Skin of body (tissue), 2 donors: ENCODE data around the gene EPHA6. TPM values are rescaled to one million over a fixed set of nuclear protein-coding genes. Genes with fewer than 3 reads are reported as not detected.

Experiments used
- DNase-seq: peaks from one replicate; lab custom pipeline; 2025; lab: John Stamatoyannopoulos, UW
- total RNA-seq: library from RNA; depleted of rRNA; stranded (reverse); fragments of >200 nt; gene quantifications from one replicate; pipeline ENCODE4 v1.2.3, GENCODE V29; 2014

The EPHA6 gene
- total RNA-seq, 1 donor from 2014 or later = 2.2 TPM

DNA sequence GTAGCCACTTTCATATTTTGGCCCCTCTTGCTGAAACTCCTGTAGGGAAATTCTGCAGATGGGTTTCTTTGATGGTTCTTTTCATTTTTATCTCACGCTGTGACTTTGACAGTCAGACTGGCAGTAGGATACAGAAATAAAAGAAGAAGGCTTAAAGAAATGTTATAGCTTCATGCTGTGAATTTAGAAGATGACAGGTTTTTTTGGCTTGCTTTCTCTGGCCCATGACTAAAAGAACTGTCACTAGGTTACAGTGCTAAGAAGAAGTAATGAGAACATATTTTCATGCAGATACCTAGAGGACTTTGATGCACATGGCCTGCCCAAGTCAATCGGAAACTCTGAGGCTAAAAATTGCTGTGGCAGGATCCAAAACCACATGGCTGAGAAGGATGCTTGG lies 334.5 kb downstream of the EPHA6 start:
- DNase-seq = no peak

DNA sequence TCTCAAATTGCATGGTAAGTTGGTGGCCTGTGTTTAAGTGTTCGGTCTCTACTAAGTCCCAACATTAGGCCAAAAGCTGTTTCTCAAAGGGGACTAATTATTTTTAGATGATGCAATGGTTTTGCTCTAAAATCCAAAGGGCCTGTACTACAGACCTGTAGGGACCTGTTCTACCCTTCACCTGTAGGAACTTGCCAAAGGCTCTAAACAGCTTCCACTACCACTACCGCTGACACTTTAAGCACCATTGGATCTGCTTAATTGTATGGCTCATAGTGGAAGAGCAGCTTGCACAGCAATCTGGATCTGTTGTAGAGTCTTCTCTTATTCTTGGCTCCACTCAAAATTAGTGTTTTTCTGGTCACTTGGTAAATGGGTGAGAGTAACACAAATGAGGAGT lies 346.8 kb downstream of the EPHA6 start:
- no peak for DNase-seq

DNA sequence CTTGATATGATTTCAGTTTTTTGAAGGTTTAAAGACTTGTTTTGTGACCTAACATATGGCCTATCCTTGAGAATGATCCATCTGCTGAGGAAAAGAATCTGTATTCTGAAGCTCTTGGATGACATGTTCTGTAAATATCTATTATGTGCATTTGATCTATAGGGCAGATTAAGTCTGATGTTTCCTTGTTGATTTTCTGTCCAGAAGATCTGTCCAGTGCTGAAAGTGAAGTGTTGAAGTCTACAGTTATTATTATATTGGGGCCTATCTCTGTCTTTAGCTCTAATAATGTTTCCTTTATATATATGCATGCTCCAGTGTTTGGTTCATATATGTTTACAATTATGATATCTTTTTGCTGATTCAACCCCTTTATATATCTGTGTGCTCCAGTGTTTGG lies 362.8 kb downstream of the EPHA6 start:
- DNase-seq = no peak

GRCh38 chr3:97181704-97182103 lies 367.3 kb downstream of the EPHA6 start:
- no peak for DNase-seq

DNA sequence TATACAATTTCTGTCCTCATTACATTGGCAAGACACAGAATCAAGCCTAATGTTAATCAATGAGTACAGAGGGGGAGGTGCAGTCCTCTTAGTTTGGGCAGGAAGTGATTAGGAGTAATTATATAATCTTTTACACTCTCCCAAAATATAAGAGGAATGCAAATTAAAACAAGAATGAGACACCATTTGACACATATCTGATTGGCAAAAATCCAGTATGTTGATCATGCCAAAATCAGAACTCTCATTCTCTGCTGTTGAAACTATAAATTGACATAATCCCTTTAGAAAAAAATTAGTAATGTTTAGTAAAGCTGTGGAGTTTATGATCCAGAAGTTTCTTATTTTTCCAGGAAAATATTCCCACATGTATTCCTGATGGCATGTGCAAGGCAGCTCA lies 373.4 kb downstream of the EPHA6 start:
- peak; percentile 32 for DNase-seq

DNA sequence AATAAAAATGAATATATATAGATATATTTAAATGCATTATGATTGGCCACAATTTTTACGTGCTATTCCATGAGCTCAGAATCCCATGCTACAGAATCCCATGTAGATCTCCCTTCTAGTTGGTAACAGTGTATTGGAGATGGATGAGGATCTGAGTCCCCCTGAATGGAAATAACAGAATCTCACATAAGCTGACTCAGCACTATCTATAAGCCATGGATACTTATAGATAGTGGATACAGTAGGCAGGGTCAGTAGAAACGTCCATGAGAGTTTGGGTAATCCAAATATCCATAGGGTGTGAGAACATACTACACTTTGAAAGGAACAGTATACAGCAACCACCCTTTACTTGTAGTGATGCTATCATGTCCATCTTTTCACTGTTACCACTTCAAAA lies 375.4 kb downstream of the EPHA6 start:
- DNase-seq = no peak

GRCh38 chr3:97197083-97197482 lies 382.7 kb downstream of the EPHA6 start:
- no peak for DNase-seq

DNA sequence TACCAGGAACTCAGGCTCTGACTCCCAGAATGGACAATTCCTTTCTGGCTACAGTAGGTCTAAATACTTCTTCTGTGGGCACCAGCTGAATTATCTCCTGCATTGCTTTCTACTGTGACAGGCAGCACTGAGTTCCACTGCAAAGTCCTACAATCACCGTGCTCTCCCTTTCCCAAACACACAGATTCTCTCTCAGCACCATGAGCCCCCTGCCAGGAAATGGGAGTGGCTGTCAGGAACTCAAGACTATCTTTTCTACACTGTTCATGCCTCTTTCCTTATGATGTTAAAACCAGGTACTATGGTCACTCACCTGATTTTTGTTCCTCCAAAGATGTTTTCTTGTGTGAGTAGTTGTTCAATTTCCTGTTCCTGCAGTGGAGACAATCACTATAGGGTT lies 383.4 kb downstream of the EPHA6 start:
- DNase-seq = no peak

DNA sequence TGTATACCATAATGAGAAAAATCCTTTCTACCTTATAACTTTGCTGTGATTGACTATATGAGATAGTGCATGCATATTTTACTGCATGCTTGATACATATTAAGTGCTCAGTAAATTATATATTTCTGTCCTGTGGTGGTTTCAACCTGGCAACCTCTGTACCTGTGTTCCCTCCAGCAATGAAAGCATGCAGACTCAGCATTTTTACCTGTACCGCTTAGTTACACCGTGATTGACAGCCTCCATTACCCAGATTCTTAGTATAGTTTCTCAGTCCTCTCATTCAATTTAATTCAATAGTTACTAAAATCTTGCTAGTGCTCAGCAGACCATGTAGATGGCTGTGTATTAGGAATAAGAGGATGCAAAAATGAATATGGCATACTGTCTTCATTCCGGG lies 386.0 kb downstream of the EPHA6 start:
- no peak for DNase-seq

DNA sequence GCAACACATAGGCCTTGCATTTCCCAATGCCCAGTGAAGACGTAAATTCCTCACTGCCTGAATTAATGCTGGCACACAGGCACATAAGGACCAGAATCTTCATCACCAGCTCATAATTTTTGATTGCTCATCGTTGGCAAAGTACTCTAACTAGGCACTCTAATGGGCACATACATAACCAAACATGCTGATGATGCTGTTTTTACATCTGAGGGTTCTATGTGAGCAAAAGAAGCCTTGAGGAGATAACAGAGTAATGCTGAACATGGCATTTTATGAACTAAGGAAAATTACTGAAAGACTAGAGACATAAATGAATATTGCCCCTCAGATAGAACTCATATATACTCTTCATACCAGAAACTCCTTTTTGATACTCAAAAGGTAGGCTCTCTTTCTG lies 387.4 kb downstream of the EPHA6 start:
- no peak for DNase-seq

- no peak for DNase-seq
Observed at GRCh38 chr3:97228966-97229365, 414.6 kb downstream of the EPHA6 start.

DNA sequence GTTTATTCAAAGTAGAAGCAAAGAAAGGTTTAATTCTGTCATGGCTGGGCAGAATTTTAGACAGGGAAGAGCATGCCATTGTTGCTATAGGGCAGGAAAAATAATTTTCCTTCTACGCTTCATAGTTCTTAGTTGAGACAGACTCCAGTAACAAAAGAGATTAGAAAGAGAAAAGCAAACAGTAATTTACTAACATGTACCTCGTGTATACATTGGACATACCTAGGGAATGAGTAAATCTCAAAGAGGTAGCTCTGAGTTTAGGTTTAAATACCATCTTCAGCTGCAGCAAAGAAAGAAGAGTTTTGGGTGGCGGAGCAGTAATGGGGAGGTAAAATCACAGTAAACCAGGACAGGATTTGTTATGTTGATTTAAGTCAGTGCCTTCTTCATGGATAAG lies 416.1 kb downstream of the EPHA6 start:
- no peak for DNase-seq

- DNase-seq = no peak
Observed at GRCh38 chr3:97232393-97233034, 418.1 kb downstream of the EPHA6 start.

- DNase-seq = no peak
Observed at GRCh38 chr3:97235179-97235578, 420.8 kb downstream of the EPHA6 start.

- no peak for DNase-seq
Observed at GRCh38 chr3:97235611-97236315, 421.4 kb downstream of the EPHA6 start.

- no peak for DNase-seq
Observed at GRCh38 chr3:97241417-97241816, 427.0 kb downstream of the EPHA6 start.

GRCh38 chr3:97245201-97245910 lies 431.0 kb downstream of the EPHA6 start:
- DNase-seq = no peak

GRCh38 chr3:97256060-97256459 lies 441.7 kb downstream of the EPHA6 start:
- no peak for DNase-seq

- DNase-seq = no peak
Observed at GRCh38 chr3:97257942-97258697, 443.7 kb downstream of the EPHA6 start.

DNA sequence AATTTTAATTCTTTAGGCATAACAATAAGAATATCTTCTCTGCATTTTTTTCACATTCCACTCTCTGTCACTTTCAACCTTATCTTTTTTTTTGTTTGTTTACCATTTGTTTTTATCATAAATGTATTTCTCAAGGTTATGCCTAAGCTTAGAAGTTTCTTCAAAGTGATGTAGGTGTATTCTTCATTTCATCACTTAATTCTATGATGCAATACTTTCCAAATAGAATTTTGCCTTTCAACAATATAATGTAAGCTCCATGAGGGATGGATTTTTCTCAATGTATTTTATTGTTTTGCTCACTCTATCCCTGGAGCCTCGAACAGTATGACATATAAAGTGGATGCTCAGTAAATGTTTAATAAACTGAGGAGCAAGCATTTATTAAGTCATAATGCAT lies 444.9 kb downstream of the EPHA6 start:
- DNase-seq = no peak

DNA sequence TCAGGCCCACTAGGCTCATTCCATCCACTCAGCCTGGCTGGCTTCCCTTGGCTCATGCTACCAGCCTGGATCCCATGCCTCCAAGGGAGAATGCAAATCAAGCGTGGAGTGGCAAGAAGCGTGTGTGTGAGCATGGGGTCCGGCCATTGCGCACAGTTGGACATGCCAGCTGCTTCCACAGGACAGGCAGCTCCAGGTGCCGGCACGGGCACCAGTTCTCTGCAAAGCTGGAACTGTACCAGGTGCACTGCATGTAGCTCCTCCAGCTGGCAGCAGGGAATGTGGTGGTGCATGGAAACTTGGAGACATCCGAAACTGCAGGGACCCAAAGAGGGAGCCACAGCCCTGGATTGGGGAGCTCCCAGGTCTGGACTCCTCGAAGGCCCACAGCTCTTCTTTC lies 449.8 kb downstream of the EPHA6 start:
- DNase-seq = no peak
